Choroid plexus epithelial cell (primary cell): ENCODE data around the gene ATAD2B.
A peak's percentile ranks its signal among the peaks of the same experiment; 100 is the strongest.

Source experiments
- DNase-seq: peaks from one replicate; pipeline ENCODE4 v3.0.0-alpha.2; 2010; ENCODE audit warnings: low read depth
- H3K4me3 ChIP-seq: 2 replicates; pipeline ENCODE4 v1.5.1; 2011; ENCODE audit warnings: low read depth, mild to moderate bottlenecking, control low read depth, low read length, moderate library complexity
- CTCF ChIP-seq: conservative IDR thresholded peaks from 2 replicates; pipeline ENCODE4 v1.5.1; 2011; ENCODE audit warnings: low read depth, mild to moderate bottlenecking, control low read depth, inconsistent platforms, low read length, moderate library complexity

Gene ATAD2B

GRCh38 chr2:23705771-23706612 is 220.9 kb downstream of the ATAD2B start:
- H3K4me3 ChIP-seq = no peak overlapping the region
- DNase-seq = no peak
- TF ChIP-seq CTCF = no peak

- no peak for TF ChIP-seq CTCF
- no peak overlapping the region for H3K4me3 ChIP-seq
Observed at GRCh38 chr2:23703583-23704385, 223.1 kb downstream of the ATAD2B start.

GRCh38 chr2:23703037-23703582 is 223.8 kb downstream of the ATAD2B start:
- no peak overlapping the region for H3K4me3 ChIP-seq
- TF ChIP-seq CTCF = no peak
- DNase-seq = no peak

More at GRCh38 chr2:23703583-23704385, 223.1 kb downstream of the ATAD2B start:
- no peak for DNase-seq

DNA sequence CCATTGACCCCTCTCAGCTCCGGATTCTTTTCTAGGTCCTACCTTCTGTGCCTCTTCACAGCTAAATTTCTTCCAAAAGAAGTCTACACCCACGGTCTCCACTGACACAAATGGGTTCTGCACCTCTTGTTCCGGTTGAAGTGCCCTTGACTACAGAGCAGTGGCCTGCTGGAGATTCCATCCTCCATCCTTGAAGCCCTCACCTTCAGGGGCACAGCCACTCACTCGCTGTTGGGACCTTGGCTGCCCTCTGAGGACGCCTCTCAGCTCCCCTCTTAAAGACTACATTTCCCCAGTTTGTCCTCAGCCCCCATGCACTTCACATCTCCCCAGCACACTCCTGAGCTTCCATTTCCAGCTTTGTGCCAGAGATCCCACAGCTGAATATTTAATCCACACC is 226.3 kb downstream of the ATAD2B start:
- no peak for TF ChIP-seq CTCF
- DNase-seq = no peak
- no peak overlapping the region for H3K4me3 ChIP-seq

DNA sequence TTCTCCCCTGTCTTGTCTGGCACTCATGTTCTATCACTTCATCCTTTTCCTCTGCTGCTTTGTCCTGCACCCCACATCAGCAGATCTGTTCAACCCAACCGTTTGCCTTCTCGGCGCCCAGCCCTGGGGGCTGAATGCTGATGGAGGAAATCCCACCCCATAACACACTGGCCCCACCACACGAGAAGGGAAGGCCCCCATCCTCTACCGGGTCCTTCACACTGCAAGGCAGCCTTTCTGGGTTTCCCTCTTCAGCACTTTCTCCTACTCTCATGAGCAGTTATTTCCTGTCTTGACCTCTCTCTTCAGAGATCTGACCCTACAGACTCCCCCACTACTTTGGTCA is 227.4 kb downstream of the ATAD2B start:
- TF ChIP-seq CTCF = no peak
- DNase-seq = no peak
- H3K4me3 ChIP-seq = no peak overlapping the region

GRCh38 chr2:23698721-23699579 is 228.0 kb downstream of the ATAD2B start:
- DNase-seq = peak; percentile 53
- no peak for TF ChIP-seq CTCF
- H3K4me3 ChIP-seq = no peak overlapping the region
